ENCODE data around the gene LRP8. TPM values are rescaled to one million over a fixed set of nuclear protein-coding genes. Genes with fewer than 3 reads are reported as not detected.

LRP8 gene
- total RNA-seq, 1 experiment from 2014 or later, result 54.4 TPM

- intact Hi-C loops (cut with micrococcal nuclease), result no loop called here
- TF ChIP-seq CTCF (conservative IDR thresholded peaks at IDR 0.05; ENCODE audit: low read depth, low read length) (no peak), EZH2phosphoT487 (IDR thresholded peaks at IDR 0.05; ENCODE audit: borderline replicate concordance, low read length) (no peak), EZH2 (IDR thresholded peaks at IDR 0.05; ENCODE audit: low read length, unreplicated experiment) (no peak)
- H3F3A ChIP-seq (ENCODE audit: low read length, unreplicated experiment), result no peaks in the 10 kb centered on the region
- no peaks in the 10 kb centered on the region for H3K36me3 ChIP-seq (ENCODE audit: low read depth, low read length)
- no peaks in the 10 kb centered on the region for H4K20me1 ChIP-seq (ENCODE audit: low read length)
- H3K27ac ChIP-seq (ENCODE audit: low read length), result no peak overlapping the region
- ChIA-PET POLR2A (ENCODE audit: unreplicated experiment) (no interaction called here), CTCF (no interaction called here)
- H3K27me3 ChIP-seq (ENCODE audit: low read length), result no peaks in the 10 kb centered on the region
- BruUV-seq (replicated peaks), result no TSS peak
- DNase-seq, result no peak
- H3K4me1 ChIP-seq (ENCODE audit: insufficient read depth, low read length), result no peaks in the 10 kb centered on the region
- H3K4me2 ChIP-seq (ENCODE audit: low read length), result no peak overlapping the region
- no peaks in the 10 kb centered on the region for H3K9me3 ChIP-seq (ENCODE audit: low read length)
- no peaks in the 10 kb centered on the region for H3K9me2 ChIP-seq (replicated peaks; ENCODE audit: low read length)
- no peak overlapping the region for H3K4me3 ChIP-seq (ENCODE audit: low read length)
- no peak overlapping the region for H3K9ac ChIP-seq (ENCODE audit: low read length)
- H3K79me2 ChIP-seq (ENCODE audit: low read length), result no peaks in the 10 kb centered on the region
- no peak overlapping the region for H2AFZ ChIP-seq (ENCODE audit: low read length)
- ATAC-seq, result no peak
Measured at GRCh38 chr1:53341961-53342707, 14.3 kb upstream of the LRP8 start.

GRCh38 chr1:53341521-53341895 lies 13.6 kb upstream of the LRP8 start:
- no peak for TF ChIP-seq EZH2phosphoT487 (IDR thresholded peaks at IDR 0.05; ENCODE audit: borderline replicate concordance, low read length)
- TF ChIP-seq CTCF (conservative IDR thresholded peaks at IDR 0.05; ENCODE audit: low read depth, low read length), result no peak
- no peak for TF ChIP-seq EZH2 (IDR thresholded peaks at IDR 0.05; ENCODE audit: low read length, unreplicated experiment)
- Histone ChIP-seq H3K9me3 (ENCODE audit: low read length) (no peaks in the 10 kb centered on the region), H3K36me3 (ENCODE audit: low read depth, low read length) (no peaks in the 10 kb centered on the region), H3K4me2 (ENCODE audit: low read length) (no peak overlapping the region), H3K27ac (ENCODE audit: low read length) (no peak overlapping the region), H3K9ac (ENCODE audit: low read length) (no peak overlapping the region), H3K4me3 (ENCODE audit: low read length) (no peak overlapping the region), H3K27me3 (ENCODE audit: low read length) (no peaks in the 10 kb centered on the region), H2AFZ (ENCODE audit: low read length) (no peak overlapping the region), H4K20me1 (ENCODE audit: low read length) (no peaks in the 10 kb centered on the region), H3K9me2 (replicated peaks; ENCODE audit: low read length) (no peaks in the 10 kb centered on the region), H3F3A (ENCODE audit: low read length, unreplicated experiment) (no peaks in the 10 kb centered on the region), H3K4me1 (ENCODE audit: insufficient read depth, low read length) (no peaks in the 10 kb centered on the region), H3K79me2 (ENCODE audit: low read length) (no peaks in the 10 kb centered on the region)
- intact Hi-C loops (cut with micrococcal nuclease), result no loop called here
- ATAC-seq, result no peak
- no peak for DNase-seq
- CTCF ChIA-PET, result no interaction called here
- POLR2A ChIA-PET (ENCODE audit: unreplicated experiment), result no interaction called here
- BruUV-seq (replicated peaks), result no TSS peak

GRCh38 chr1:53340660-53341520 lies 13.0 kb upstream of the LRP8 start:
- Histone ChIP-seq H3K9me3 (ENCODE audit: low read length) (no peaks in the 10 kb centered on the region), H3K36me3 (ENCODE audit: low read depth, low read length) (no peaks in the 10 kb centered on the region), H3K4me1 (ENCODE audit: insufficient read depth, low read length) (no peaks in the 10 kb centered on the region), H3K79me2 (ENCODE audit: low read length) (no peaks in the 10 kb centered on the region), H3K9ac (ENCODE audit: low read length) (no peak overlapping the region), H3K4me3 (ENCODE audit: low read length) (no peak overlapping the region), H3K9me2 (replicated peaks; ENCODE audit: low read length) (no peaks in the 10 kb centered on the region), H4K20me1 (ENCODE audit: low read length) (no peaks in the 10 kb centered on the region), H2AFZ (ENCODE audit: low read length) (no peak overlapping the region), H3F3A (ENCODE audit: low read length, unreplicated experiment) (no peaks in the 10 kb centered on the region), H3K4me2 (ENCODE audit: low read length) (no peak overlapping the region), H3K27ac (ENCODE audit: low read length) (no peak overlapping the region), H3K27me3 (ENCODE audit: low read length) (no peaks in the 10 kb centered on the region)
- no peak for DNase-seq
- no TSS peak for BruUV-seq (replicated peaks)
- ChIA-PET CTCF (no interaction called here), POLR2A (ENCODE audit: unreplicated experiment) (no interaction called here)
- intact Hi-C loops (cut with micrococcal nuclease), result no loop called here
- TF ChIP-seq EZH2phosphoT487 (IDR thresholded peaks at IDR 0.05; ENCODE audit: borderline replicate concordance, low read length) (no peak), CTCF (conservative IDR thresholded peaks at IDR 0.05; ENCODE audit: low read depth, low read length) (no peak), EZH2 (IDR thresholded peaks at IDR 0.05; ENCODE audit: low read length, unreplicated experiment) (no peak)
- no peak for ATAC-seq

Measured in PC-3 (cell line).